ENCODE data around the gene TTR.

- TF ChIP-seq, protein P1, sequence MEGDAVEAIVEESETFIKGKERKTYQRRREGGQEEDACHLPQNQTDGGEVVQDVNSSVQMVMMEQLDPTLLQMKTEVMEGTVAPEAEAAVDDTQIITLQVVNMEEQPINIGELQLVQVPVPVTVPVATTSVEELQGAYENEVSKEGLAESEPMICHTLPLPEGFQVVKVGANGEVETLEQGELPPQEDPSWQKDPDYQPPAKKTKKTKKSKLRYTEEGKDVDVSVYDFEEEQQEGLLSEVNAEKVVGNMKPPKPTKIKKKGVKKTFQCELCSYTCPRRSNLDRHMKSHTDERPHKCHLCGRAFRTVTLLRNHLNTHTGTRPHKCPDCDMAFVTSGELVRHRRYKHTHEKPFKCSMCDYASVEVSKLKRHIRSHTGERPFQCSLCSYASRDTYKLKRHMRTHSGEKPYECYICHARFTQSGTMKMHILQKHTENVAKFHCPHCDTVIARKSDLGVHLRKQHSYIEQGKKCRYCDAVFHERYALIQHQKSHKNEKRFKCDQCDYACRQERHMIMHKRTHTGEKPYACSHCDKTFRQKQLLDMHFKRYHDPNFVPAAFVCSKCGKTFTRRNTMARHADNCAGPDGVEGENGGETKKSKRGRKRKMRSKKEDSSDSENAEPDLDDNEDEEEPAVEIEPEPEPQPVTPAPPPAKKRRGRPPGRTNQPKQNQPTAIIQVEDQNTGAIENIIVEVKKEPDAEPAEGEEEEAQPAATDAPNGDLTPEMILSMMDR (IDR thresholded peaks at IDR 0.05): no peak
- no peak for TF ChIP-seq POLR2AphosphoS5 (IDR thresholded peaks at IDR 0.05)
- TF ChIP-seq POLR2A (IDR thresholded peaks at IDR 0.05): no peak
- TF ChIP-seq EP300 (IDR thresholded peaks at IDR 0.05): no peak
Observed at GRCh38 chr18:31590570-31590969, 1.1 kb upstream of the TTR start.
